CD4-positive, alpha-beta T cell treated with Interleukin-15 for 4 hours (primary cell): ENCODE data around the gene NINJ1.
"Not testable (repeated sequence)": the region's sequence is repeated elsewhere in the genome, so short reads cannot be mapped to it uniquely, and the experiment has no call there.

Experiments used
- DNase-seq: peaks from one replicate; pipeline ENCODE4 v3.0.0-alpha.2; 2020; ENCODE audit warnings: low spot score

Gene NINJ1

GRCh38 chr9:93119703-93119952 lies 14.4 kb downstream of the NINJ1 start:
- DNase-seq: no peak

DNA sequence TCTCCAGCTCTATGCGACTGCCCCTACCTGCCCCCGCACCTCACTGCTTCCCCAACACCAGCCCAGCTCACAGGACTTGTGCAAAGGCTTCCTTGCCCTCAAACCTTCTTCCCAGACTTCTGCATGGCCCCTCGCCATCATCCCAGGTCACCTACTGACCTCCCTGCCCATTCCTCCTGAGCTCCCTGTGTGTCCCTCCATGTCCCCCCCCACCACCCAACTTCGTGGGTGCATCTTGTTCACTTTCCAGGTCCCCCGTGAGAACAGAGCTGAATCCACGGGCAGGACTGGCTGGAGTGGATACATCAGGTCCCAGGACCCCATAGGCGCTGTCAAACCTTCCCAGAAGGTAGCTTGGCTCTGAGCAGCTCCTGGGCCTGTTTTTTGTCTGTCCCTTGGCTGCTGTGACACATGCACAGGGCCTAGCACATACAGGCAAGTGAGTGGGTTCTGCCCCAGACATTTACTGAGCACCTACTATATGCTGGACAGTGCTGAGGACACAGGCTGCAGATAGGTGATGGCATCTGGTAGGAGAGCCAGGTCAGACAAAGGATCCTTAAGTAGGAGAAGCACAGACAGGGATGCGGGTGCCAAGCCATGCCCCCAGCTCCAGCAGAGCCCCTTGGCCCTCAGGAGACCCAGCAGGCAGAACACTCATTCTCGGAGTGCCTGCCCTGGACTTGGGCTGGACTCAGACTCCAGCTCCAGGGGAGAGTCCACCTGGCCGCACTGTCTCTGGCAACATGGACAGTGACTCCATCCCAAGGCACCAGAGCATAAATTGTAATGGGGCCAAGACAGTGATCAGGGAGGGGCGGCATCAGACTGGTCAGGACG lies 15.0 kb downstream of the NINJ1 start:
- DNase-seq: no peak

DNA sequence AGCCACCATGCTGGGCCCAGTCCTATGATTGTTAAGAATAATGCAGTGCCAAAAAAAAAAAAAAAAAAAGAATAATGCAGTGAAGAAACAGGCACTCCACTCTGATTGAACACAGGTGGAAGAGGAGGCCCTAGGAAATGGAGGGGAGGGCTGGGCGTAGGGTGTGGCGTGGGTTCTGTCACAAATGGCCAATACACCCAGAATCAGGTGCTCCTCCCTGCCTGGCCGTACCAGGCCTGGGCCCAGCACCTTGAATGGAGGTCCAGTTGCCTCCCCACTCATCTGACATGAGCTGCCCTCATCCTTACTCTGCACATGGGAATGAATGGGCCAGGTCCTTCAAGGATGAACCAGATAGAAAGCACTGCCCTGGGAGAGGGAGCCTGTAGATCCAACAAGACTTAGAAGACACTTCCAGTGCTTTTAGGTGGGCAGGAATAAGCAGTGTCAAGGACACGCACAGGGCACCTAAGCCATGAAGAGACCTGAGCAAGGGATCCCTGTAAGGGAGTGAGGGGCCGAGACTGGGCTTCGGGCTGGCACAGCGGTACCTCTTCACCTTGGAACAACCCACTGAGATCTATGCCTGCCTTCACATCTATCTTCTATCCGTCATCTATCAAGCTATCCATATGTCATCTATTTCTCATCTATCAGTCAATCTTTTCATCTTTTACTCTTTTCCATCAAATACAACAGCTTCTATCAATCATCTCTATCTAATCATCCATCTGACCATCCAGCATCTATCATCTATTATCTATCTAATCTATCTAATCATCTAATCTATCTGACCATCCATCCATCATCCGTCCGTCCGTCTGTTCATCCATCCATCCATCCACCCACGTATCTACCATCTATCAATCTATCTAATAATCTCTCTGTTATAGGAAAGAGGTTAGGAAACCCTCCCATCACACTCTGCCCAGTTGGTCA lies 15.9 kb downstream of the NINJ1 start:
- DNase-seq: no peak

- DNase-seq: not testable (repeated sequence)
These were observed 16.5 kb downstream of the NINJ1 start for GRCh38 chr9:93117521-93117920.

- DNase-seq: no peak
These were observed 17.7 kb downstream of the NINJ1 start for GRCh38 chr9:93116072-93116961.

GRCh38 chr9:93115486-93116071 lies 18.5 kb downstream of the NINJ1 start:
- no peak for DNase-seq

GRCh38 chr9:93114984-93115335 lies 19.1 kb downstream of the NINJ1 start:
- DNase-seq: no peak

- no peak for DNase-seq
These were observed 19.7 kb downstream of the NINJ1 start for GRCh38 chr9:93114169-93114983.

- no peak for DNase-seq
These were observed 21.1 kb downstream of the NINJ1 start for GRCh38 chr9:93112864-93113389.

DNA sequence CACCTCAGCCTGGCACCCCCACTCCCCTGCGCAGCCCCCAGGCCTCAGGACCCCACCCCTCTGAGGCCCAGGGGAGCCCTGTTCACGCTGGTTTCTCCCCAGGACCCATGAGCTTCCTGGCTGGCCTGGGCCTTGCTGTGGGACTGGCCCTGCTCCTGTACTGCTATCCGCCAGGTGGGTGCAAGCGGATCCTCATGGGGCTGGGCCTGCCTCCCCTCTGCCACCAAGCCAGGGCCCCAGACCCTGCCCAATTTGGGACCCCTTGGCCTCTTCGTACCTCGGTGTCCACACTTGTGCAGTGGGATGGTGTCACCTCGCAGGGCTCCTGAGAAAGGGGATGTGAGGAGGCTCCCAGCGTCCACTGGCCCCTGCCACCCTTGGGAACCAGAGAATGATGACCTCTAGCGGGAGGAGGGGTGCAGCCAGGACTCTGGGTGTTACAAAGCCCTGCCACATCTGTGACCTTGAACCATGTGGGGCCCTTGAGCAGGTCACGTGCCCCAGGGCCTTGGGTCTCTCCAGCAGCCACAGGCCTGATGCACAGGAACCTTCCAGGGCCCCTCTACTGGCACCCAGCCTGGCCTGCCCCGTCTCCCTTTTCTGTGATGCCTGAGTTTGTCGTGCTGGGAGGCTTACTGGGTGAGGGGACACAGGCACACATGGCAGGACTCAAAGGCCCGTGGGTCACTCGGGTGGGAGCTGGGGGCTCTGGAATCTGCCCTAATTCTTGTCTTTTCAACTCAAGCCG lies 21.8 kb downstream of the NINJ1 start:
- no peak for DNase-seq

- DNase-seq: no peak
These were observed 22.5 kb downstream of the NINJ1 start for GRCh38 chr9:93111371-93112115.

- no peak for DNase-seq
These were observed 23.1 kb downstream of the NINJ1 start for GRCh38 chr9:93111001-93111370.

DNA sequence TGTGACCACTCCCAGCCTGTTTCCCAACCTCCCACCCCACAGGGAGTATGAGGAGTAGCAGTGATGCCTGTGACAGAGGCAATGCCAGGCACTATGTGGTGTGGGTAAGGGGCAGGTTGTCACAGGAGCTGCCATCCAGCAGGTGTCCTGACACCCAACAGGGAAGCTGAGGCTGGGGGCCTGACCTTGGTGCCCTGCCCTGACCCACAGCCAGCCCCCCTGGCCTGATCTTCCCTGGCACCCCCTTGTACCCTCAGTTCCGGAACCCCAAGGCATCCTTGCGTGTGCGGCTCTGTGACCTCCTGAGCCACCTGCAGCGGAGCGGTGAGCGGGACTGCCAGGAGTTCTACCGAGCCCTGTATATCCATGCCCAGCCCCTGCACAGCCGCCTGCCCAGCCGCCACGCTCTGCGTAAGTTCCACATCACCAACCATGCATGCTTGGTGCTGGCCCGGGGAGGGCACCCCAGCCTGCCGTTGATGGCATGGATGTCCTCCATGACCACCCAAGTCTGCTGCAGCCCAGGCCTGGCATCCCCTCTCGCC lies 23.7 kb downstream of the NINJ1 start:
- no peak for DNase-seq

DNA sequence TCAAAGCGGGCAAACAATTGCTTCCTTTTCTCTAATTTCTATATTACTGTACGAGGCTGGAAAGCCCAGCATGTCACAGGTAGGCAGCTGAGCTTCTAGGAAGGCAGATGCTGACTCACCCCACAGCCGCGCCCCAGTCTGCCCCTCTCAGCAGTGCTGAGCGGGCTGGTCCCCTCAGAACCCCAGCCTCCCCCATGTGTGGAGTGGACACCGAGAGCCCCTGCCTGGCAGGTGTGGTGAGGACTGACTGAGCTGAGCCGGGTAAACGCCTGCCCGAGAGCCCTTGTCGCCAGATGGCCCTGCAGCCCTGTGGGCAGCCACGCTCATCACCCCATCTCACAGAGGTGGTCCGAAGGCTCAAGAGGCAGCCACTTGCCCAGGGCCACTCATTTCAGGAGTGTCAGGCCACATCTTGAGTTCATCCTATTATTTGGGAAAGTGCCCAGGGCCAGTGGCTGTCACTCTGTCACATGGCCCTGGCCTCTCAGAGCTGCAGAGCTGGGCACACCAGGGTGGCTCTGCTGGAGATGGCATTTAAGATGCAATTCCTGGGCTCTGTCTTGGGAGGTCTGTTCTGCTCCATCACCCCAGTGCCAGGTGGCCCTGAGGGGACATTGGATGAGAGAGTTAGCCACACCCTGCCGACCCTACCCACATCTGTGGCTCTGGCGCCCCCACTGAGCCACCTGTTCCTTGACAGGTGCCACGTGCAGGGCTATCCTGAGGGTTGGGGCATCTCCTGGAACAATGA lies 25.6 kb downstream of the NINJ1 start:
- DNase-seq: peak; percentile 49

DNA sequence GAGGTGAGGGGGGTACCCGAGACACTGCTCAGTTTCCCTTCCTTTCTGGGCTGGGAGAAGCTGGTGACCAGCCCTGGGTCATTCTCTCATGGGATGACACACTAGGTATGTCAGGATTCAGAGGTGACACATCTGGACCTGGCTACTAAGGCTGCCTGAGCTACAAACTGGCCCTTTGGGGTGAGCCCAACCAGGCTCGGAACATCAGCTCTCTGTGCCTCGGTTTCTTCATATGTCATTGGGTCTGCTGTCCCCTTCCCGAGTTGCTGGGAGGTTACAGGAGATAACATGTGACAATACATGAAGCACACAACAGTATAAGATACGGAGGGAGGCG lies 26.3 kb downstream of the NINJ1 start:
- DNase-seq: no peak

DNA sequence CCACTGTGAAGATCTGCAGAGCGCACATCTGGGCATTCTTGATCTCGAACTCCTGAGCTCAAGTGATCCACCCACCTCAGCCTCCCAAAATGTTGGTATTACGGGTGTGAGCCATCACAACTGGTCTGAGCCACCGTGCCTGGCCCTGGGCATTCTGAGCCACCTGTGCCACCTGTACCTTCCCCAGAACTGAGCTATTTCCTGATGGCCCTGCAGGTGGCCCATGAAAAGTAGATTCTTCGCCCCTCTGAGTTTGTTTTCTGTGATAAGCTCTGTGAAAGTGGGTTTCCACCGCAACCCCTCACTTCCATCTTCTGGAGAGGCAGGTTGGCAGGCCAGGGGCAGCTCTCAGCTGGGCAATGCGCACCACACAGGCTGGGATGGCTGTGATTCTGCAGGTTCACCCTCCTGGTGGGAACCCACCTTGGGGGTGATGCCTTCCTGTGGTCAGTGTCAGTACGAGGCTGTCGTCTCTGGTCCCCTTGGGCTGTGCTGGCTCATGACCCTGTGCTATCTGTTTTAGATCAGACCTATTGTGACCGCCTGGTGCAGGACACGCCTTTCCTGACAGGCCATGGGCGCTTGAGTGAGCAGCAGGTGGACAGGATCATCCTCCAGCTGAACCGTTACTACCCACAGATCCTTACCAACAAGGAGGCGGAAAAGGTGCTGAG lies 26.8 kb downstream of the NINJ1 start:
- no peak for DNase-seq

- DNase-seq: no peak
These were observed 28.4 kb downstream of the NINJ1 start for GRCh38 chr9:93105620-93106019.

- DNase-seq: not testable (repeated sequence)
These were observed 33.0 kb downstream of the NINJ1 start for GRCh38 chr9:93101086-93101485.
